AG04449 (cell line): ENCODE data around the gene RHOBTB1.

Experiments
- CTCF ChIA-PET: fragments of 350-600 bp; formaldehyde crosslinking; extraction: SDS; loops from one replicate; lab custom pipeline; 2021; ENCODE audit warnings: antibody characterized with exemption; lab: Yijun Ruan, JAX
- POLR2A ChIA-PET: fragments of 400-600, 350-600 bp; formaldehyde crosslinking; extraction: SDS; loops from one replicate; lab custom pipeline; 2020; ENCODE audit warnings: antibody characterized with exemption, inconsistent platforms; lab: Yijun Ruan, JAX
- DNase-seq: peaks from one replicate; pipeline ENCODE4 v3.0.0-alpha.2; 2010; ENCODE audit warnings: low read depth, low spot score
- H3K4me3 ChIP-seq: 2 replicates; pipeline ENCODE4 v1.5.1; 2011; ENCODE audit warnings: low read depth, mild to moderate bottlenecking, control low read depth, low read length
- TF ChIP-seq, protein P1 (sequence below): IDR thresholded peaks from one replicate; pipeline ENCODE4 v1.5.1; 2011; ENCODE audit warnings: mild to moderate bottlenecking, moderate library complexity, low read length, control low read depth, inconsistent platforms; ENCODE audit not compliant: insufficient read depth; ENCODE audit errors: missing control alignments

RHOBTB1 gene

DNA sequence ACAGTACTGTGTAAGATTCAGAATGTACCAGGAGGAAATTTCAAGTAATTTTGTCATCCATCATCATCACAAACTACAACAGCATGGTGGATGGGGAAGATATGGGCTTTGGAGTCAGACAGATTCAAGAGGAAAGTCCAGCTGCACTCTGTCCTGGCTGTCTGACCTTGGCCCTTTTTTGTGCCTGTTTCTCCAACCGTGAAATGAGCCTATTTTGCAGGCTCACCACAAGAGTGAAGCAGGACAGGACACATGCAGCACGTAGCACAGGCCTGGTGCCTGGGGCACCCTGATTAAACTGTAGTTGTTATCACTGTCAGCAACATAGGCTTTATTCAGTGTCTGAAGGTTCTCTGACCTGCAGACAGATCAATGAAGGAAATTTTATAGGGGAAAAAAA, 37.6 kb downstream of the RHOBTB1 start:
- H3K4me3 ChIP-seq, result no peak overlapping the region
- POLR2A ChIA-PET, result interaction anchor here (0.8 to 1.1 kb wide), 2 partner anchors 15 to 16 kb away, joined by 3 read pairs; no protein-coding TSS in a partner anchor
- DNase-seq, result no peak
- CTCF ChIA-PET, result interaction anchor here (1.4 kb wide), 1 partner anchor 26 kb away, joined by 3 read pairs; no protein-coding TSS in a partner anchor
- TF ChIP-seq, protein P1, sequence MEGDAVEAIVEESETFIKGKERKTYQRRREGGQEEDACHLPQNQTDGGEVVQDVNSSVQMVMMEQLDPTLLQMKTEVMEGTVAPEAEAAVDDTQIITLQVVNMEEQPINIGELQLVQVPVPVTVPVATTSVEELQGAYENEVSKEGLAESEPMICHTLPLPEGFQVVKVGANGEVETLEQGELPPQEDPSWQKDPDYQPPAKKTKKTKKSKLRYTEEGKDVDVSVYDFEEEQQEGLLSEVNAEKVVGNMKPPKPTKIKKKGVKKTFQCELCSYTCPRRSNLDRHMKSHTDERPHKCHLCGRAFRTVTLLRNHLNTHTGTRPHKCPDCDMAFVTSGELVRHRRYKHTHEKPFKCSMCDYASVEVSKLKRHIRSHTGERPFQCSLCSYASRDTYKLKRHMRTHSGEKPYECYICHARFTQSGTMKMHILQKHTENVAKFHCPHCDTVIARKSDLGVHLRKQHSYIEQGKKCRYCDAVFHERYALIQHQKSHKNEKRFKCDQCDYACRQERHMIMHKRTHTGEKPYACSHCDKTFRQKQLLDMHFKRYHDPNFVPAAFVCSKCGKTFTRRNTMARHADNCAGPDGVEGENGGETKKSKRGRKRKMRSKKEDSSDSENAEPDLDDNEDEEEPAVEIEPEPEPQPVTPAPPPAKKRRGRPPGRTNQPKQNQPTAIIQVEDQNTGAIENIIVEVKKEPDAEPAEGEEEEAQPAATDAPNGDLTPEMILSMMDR, result no peak

GRCh38 chr10:60905580-60905979, 38.4 kb downstream of the RHOBTB1 start:
- TF ChIP-seq, protein P1, result no peak
- H3K4me3 ChIP-seq, result no peak overlapping the region
- POLR2A ChIA-PET, result interaction anchor here (1.1 kb wide), 1 partner anchor 16 kb away, joined by 3 read pairs; no protein-coding TSS in a partner anchor
- CTCF ChIA-PET, result no interaction called here
- peak; percentile 28 for DNase-seq

DNA sequence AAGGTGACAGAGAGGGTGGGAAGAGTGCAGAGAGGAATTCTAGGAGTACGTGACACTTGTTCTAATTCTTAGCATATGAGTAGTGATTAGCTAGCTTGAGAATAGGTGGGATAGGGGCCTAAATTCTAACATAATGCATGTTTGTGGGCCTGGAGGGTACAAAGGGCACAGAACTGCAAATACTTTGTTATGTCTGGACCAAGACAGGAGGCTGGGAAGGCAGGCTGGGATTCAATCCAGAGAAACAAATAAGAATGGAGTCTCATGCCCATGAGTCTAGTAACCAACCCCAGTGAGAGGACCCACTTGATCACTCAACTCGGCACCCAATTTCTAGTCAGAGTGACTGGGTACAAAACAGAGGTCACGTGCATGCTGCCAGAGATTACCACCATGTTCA, 40.9 kb downstream of the RHOBTB1 start:
- no peak for DNase-seq
- ChIA-PET CTCF (no interaction called here), POLR2A (interaction anchor here (0.6 kb wide), 1 partner anchor 41 kb away, joined by 3 read pairs; no protein-coding TSS in a partner anchor)
- TF ChIP-seq, protein P1, result no peak
- no peak overlapping the region for H3K4me3 ChIP-seq

GRCh38 chr10:60901561-60902235, 42.3 kb downstream of the RHOBTB1 start:
- CTCF ChIA-PET, result no interaction called here
- TF ChIP-seq, protein P1, result no peak

DNA sequence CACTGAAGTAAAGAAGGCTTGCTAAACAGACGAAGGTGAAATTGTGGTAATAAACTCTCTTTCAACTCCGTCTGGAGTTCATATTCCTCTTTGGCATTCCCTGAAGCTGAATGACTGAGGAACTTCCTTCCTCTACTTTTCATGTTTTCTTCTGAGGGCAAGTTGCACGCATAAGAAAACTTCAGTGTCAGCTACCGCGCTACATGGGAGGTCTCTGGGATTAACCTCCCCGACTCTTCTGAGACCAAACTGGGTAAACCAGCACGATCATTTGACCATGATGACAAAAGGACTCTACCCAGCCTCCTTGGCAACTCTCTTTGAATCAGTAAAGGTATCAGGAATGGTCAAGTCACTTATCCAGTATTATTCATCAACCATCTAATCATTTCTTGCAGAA, 44.7 kb downstream of the RHOBTB1 start:
- TF ChIP-seq, protein P1, result no peak
- ChIA-PET CTCF (interaction anchor here (2.2 kb wide), 1 partner anchor 16 kb away, joined by 7 read pairs; no protein-coding TSS in a partner anchor), POLR2A (interaction anchor here (0.8 kb wide), 1 partner anchor 9 kb away, joined by 3 read pairs; no protein-coding TSS in a partner anchor)
- no peak for DNase-seq
- H3K4me3 ChIP-seq, result no peak overlapping the region

More at GRCh38 chr10:60901561-60902235, 42.3 kb downstream of the RHOBTB1 start:
- POLR2A ChIA-PET, result no interaction called here
- no peak overlapping the region for H3K4me3 ChIP-seq
- no peak for DNase-seq

DNA sequence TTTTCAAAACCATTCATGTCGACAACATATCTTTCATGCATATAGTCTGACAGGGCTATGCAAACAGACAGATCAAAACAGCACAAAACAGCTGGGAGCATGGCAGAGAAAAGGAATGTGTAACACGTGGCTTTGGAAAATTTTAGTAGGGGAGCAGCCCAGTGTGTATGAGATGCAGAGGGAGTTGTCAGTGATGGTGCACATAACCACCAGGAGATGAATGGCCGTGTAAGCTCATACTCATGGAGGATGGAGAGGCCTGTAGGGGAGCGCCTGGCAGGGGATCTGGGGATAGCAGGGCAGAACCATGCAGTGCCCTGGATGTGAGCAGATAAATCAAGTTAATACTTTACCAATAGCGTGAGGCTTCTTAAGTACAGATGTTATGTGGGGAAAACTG, 45.7 kb downstream of the RHOBTB1 start:
- ChIA-PET POLR2A (interaction anchor here (1.1 kb wide), 1 partner anchor 10 kb away, joined by 4 read pairs; no protein-coding TSS in a partner anchor), CTCF (interaction anchor here (0.8 to 2.2 kb wide), 3 partner anchors 9 to 17 kb away, joined by 4 to 7 read pairs (median 6); no protein-coding TSS in a partner anchor)
- TF ChIP-seq, protein P1, result no peak

More for the DNA sequence above, 45.7 kb downstream of the RHOBTB1 start:
- DNase-seq, result no peak
- H3K4me3 ChIP-seq, result no peak overlapping the region
